ENCODE data around the gene DMGDH. TPM values are rescaled to one million over a fixed set of nuclear protein-coding genes. Genes with fewer than 3 reads are reported as not detected.

The DMGDH gene
- total RNA-seq, 2 donors from 2014 or later, result 2.7 TPM; not detected in 1

DNA sequence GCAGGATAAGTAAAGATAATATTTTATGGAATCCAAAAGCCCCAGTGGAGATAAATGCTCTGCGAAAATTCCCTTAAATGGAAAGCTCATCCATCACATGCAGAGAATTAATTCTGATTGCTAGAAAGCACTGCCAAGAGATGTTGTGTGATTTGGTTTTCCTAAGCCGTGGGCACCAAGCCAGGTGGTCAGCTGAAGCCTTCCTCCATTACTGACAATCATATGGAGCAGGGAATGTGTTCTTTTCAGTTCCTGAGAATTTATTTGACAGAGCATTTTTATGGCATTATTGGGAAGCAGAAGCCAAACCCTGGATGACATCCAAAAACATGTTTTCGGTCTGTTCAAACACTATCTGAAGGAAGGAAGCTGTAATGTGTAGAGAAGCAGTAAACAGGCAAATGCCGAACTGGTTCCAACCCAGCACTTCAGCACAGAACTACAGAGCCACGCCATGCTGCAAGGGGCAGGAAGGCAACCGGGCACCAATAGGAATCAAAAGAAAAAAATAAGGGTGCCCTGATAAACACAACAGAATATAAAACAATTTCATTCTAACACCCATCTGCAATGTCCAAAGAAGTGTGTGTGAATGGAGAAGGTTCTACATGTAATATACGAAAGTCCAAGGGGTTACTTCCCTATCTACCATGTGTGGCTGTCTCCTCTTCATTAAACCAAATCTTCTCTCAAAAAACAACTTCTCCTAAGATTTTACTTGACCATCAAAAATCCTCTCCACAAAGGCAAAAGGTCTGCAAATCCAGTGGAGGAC is 96.6 kb downstream of the DMGDH start:
- Mint-ChIP-seq H3K36me3 (no peaks in the 10 kb centered on the region), H3K27ac (no peak overlapping the region), H3K9me3 (no peaks in the 10 kb centered on the region)
- no peak for DNase-seq (ENCODE audit: low spot score in 2 of 2)
- no peak for ATAC-seq

DNA sequence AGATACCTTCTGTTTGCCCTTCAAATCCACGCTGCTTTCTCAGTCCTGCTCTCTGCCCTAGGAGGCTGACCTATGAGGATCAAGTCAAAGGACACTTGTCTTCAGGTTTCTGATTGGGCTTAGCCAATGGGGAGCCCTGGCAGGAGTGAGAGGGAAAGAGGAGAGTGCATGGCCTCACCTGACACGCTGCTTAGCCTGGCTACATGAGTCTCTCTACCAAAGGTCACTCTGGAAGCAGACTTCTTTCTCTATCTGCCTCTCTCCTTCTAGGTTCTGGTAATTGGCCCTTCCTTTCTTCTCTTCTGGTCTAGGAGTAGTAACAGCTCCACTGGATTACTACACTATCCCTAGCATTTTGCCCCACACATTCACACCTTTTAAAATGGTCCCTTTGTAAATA is 97.5 kb downstream of the DMGDH start:
- DNase-seq (ENCODE audit: low spot score in 2 of 2) (no peak), ATAC-seq (no peak)
- H3K36me3 Mint-ChIP-seq, result no peaks in the 10 kb centered on the region
- no peak overlapping the region for H3K27ac Mint-ChIP-seq
- H3K9me3 Mint-ChIP-seq, result no peaks in the 10 kb centered on the region

GRCh38 chr5:78968781-78969180 is 100.7 kb downstream of the DMGDH start:
- Mint-ChIP-seq H3K9me3 (no peaks in the 10 kb centered on the region), H3K36me3 (peaks cover 0 to 5% of the 10 kb centered on the region in 2 donors), H3K27ac (no peak overlapping the region)
- DNase-seq (ENCODE audit: low spot score in 2 of 2) (no peak), ATAC-seq (no peak)

GRCh38 chr5:78964889-78965288 is 104.6 kb downstream of the DMGDH start:
- no peaks in the 10 kb centered on the region for H3K9me3 Mint-ChIP-seq
- no peak for ATAC-seq
- no peak overlapping the region for H3K27ac Mint-ChIP-seq
- H3K36me3 Mint-ChIP-seq, result peaks cover 0 to 13% of the 10 kb centered on the region in 2 donors
- no peak for DNase-seq (ENCODE audit: low spot score in 2 of 2)

DNA sequence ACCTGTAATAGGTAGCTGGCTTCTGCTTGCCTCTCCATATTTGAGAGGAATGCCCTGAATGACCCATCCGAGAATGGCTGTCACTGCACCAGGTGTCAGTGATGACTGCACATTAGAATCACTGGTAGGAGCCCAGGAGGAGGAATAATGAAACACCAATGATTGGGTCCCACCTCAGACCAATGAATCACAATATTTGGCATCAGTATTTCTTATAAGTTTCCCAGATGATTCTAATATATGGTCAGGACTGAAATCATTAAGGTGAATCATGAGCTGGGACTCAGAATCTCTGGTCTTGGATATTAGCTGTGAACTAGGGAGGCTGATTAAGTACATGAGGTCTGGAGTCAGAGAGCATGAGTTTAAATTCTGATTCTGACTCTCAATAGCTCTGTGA is 107.7 kb downstream of the DMGDH start:
- Mint-ChIP-seq H3K27ac (no peak overlapping the region), H3K36me3 (peaks cover 0 to 13% of the 10 kb centered on the region in 2 donors), H3K9me3 (no peaks in the 10 kb centered on the region)
- DNase-seq (ENCODE audit: low spot score in 2 of 2), result no peak
- no peak for ATAC-seq

GRCh38 chr5:78959767-78960166 is 109.7 kb downstream of the DMGDH start:
- Mint-ChIP-seq H3K36me3 (peaks cover 0 to 19% of the 10 kb centered on the region in 2 donors), H3K27ac (no peak overlapping the region), H3K9me3 (no peaks in the 10 kb centered on the region)
- DNase-seq (ENCODE audit: low spot score in 2 of 2) (no peak), ATAC-seq (no peak)

DNA sequence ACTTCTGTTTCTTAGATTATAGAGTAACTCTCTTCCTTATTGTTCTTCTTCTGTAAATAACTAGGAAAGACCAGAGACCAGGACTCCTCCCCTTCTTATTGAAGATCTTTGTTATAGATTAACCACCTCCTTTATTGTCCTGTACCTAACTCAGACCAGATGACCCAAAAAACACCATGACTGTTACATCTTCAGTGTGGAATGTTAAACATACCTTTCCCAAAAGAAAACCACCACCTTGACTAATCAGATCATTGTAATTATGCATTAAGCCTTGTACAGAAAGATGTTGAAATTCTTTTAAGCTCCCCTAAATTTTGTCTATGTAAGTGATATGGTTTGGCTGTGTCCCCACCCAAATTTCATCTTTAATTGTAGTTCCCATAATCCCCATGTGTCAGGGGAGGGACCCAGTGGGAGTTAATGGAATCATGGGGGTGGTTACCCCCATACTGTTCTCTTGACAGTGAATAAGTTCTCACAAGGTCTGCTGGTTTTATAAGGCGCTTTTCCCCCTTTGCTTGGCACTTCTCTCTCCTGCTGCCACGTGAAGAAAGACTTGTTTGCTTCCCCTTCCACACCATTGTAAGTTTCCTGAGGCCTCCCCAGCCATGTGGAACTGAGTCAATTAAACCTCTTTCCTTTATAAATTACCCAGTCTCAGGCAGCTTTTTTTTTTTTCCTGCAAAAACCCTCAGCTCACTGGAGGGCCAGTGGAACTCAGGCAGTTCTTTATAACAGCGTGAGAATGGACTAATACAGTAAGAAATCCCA is 110.6 kb downstream of the DMGDH start:
- Mint-ChIP-seq H3K9me3 (no peaks in the 10 kb centered on the region), H3K36me3 (peaks cover 0 to 13% of the 10 kb centered on the region in 2 donors), H3K27ac (no peak overlapping the region)
- ATAC-seq, result no peak
- no peak for DNase-seq (ENCODE audit: low spot score in 2 of 2)

GRCh38 chr5:78956901-78957300 is 112.6 kb downstream of the DMGDH start:
- ATAC-seq, result no peak
- DNase-seq (ENCODE audit: low spot score in 2 of 2), result no peak
- Mint-ChIP-seq H3K27ac (no peak overlapping the region), H3K36me3 (peaks cover 0 to 9% of the 10 kb centered on the region in 2 donors), H3K9me3 (no peaks in the 10 kb centered on the region)

DNA sequence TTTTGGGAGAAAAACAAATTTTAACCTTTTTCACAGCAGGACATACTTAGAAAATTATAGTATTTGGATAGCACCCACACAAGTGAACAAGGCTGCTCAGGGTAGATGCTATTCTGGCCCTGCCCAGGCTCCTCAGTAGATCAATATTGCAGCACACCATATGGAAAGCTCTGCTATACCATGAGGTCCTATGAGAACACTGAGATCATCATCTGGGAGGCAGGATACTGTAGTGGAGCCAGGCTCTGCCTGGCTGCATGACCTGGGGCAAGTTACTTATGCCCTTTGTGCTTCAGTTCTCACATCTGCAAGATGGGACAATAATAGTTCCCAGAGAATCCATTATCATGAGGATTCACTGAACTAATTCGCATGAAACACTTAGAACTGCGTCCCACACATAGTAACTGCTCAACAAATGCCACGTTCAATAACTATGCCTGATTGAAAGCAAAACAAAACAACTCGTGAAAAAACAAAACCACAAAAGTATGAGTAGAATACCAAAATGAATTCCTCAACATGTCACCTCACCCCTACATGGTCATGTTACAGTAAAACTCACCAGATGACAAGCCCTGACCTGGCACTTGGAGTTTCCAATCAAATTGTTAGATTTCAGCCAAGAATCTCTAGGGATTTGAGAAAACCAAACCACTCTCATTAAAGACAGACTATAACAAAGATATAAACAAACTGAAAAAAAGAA is 116.2 kb downstream of the DMGDH start:
- no peak for DNase-seq (ENCODE audit: low spot score in 2 of 2)

More for the DNA sequence above, 116.2 kb downstream of the DMGDH start:
- ATAC-seq, result peak in 1 of 2 donors; percentile 79
- Mint-ChIP-seq H3K36me3 (peaks cover 0 to 5% of the 10 kb centered on the region in 2 donors), H3K27ac (peak overlapping the region in 1 of 2 donors; percentile 57), H3K9me3 (no peaks in the 10 kb centered on the region)

Other genes with a start within 250 kb of the DMGDH start
- gene ARSB, start 84.4 kb downstream of the DMGDH start, total RNA-seq, result 1 to 10 TPM; 5.0 to 8.2 TPM
- gene BHMT2, start 93 bp upstream of the DMGDH start, total RNA-seq, result not detected
- gene BHMT, start 42.1 kb upstream of the DMGDH start, total RNA-seq, result not detected
- 10 to 100 TPM in 1 of 2 donors, 1 to 10 TPM in 1; 7.4 to 10.0 TPM for gene JMY, start 166.5 kb upstream of the DMGDH start, total RNA-seq

All from activated naive CD4-positive, alpha-beta T cell treated with anti-CD3 and anti-CD28 coated beads, Interleukin-2, amount 50 U/mL, for 72 hours (primary cell).